ENCODE data around the gene COASY. TPM values are rescaled to one million over a fixed set of nuclear protein-coding genes. Genes with fewer than 3 reads are reported as not detected.

The COASY gene
- total and polyA plus RNA-seq, 2 experiments from 2014 or later, result 60.1 to 72.1 TPM

GRCh38 chr17:42512246-42512645 is 49.7 kb upstream of the COASY start:
- Mint-ChIP-seq H3K36me3 (ENCODE audit: low read depth) (peaks cover 20% of the 10 kb centered on the region), H3K9me3 (no peaks in the 10 kb centered on the region), H3K4me3 (no peak overlapping the region), H3K27me3 (ENCODE audit: insufficient read depth, low read depth, poor library complexity) (peaks cover 8% of the 10 kb centered on the region), H3K4me1 (no peaks in the 10 kb centered on the region), H3K27ac (no peak overlapping the region)
- TF ChIP-seq, protein P1, sequence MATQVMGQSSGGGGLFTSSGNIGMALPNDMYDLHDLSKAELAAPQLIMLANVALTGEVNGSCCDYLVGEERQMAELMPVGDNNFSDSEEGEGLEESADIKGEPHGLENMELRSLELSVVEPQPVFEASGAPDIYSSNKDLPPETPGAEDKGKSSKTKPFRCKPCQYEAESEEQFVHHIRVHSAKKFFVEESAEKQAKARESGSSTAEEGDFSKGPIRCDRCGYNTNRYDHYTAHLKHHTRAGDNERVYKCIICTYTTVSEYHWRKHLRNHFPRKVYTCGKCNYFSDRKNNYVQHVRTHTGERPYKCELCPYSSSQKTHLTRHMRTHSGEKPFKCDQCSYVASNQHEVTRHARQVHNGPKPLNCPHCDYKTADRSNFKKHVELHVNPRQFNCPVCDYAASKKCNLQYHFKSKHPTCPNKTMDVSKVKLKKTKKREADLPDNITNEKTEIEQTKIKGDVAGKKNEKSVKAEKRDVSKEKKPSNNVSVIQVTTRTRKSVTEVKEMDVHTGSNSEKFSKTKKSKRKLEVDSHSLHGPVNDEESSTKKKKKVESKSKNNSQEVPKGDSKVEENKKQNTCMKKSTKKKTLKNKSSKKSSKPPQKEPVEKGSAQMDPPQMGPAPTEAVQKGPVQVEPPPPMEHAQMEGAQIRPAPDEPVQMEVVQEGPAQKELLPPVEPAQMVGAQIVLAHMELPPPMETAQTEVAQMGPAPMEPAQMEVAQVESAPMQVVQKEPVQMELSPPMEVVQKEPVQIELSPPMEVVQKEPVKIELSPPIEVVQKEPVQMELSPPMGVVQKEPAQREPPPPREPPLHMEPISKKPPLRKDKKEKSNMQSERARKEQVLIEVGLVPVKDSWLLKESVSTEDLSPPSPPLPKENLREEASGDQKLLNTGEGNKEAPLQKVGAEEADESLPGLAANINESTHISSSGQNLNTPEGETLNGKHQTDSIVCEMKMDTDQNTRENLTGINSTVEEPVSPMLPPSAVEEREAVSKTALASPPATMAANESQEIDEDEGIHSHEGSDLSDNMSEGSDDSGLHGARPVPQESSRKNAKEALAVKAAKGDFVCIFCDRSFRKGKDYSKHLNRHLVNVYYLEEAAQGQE (IDR thresholded peaks at IDR 0.05; ENCODE audit: unreplicated experiment), result no peak
- TF ChIP-seq EZH2 (IDR thresholded peaks at IDR 0.05; ENCODE audit: low read depth, unreplicated experiment), result no peak
- no peak for TF ChIP-seq POLR2AphosphoS5 (IDR thresholded peaks at IDR 0.05; ENCODE audit: low read depth)
- TF ChIP-seq NANOG (IDR thresholded peaks at IDR 0.05; ENCODE audit: borderline replicate concordance), result no peak
- no peak for TF ChIP-seq CTCF (conservative IDR thresholded peaks at IDR 0.05; ENCODE audit: low read depth in 2 of 2)
- TF ChIP-seq CREB1 (CRISPR knock-in tag; IDR thresholded peaks at IDR 0.05; ENCODE audit: low read depth), result no peak
- TF ChIP-seq JUNB (IDR thresholded peaks at IDR 0.05; ENCODE audit: unreplicated experiment), result no peak
- no peak for TF ChIP-seq ETS1 (IDR thresholded peaks at IDR 0.05)
- Histone ChIP-seq H3K36me3 (ENCODE audit: insufficient read depth) (peaks cover 5% of the 10 kb centered on the region; the same call in 1 of the 2 replicates), H3K4me3 (no peak overlapping the region), H4K20me1 (replicated peaks; ENCODE audit: insufficient read depth) (0 out of 2 replicates have a peak, but pooled peaks cover 4% of the 10 kb centered on the region), H3K4me1 (ENCODE audit: insufficient read depth) (no peaks in the 10 kb centered on the region), H3F3A (replicated peaks; ENCODE audit: low read depth) (no peaks in the 10 kb centered on the region), H3K27ac (ENCODE audit: low read depth) (no peak overlapping the region), H3K79me2 (replicated peaks; ENCODE audit: insufficient read depth) (no peaks in the 10 kb centered on the region), H3K27me3 (ENCODE audit: insufficient read depth) (no peaks in the 10 kb centered on the region), H3K4me2 (no peak overlapping the region), H3K9me2 (ENCODE audit: insufficient read depth) (no peaks in the 10 kb centered on the region), H2AFZ (no peak overlapping the region)
- no peak for DNase-seq (ENCODE audit: low spot score)
- ATAC-seq, result no peak

DNA sequence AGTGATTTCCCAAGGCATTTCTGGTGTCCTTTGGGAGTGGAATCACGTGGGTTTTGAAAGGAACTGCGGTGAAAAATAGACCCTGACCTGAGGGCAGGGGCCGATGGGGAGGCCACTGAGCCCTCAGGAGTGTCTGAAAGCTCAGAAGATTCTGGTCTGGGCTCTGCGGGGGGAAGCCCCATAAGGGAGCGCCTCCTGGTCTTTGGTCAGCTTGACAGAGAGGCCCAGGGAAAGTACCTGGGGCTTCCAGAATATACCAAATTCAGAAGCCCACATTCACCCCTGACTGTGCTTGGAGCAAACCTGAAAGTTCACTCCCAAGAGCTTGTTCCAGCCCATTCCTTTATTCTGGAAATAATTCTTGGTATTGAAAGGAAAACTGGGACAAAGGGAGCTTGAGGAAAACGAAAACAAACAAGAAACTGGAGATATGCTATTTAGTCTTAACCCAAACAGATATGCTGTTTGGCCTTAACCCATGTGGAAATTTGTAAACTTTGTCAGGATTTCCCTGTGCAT is 49.2 kb upstream of the COASY start:
- Mint-ChIP-seq H3K27ac (no peak overlapping the region), H3K4me1 (peaks cover 3% of the 10 kb centered on the region; the same call in 2 of the 3 replicates), H3K4me3 (no peak overlapping the region), H3K27me3 (ENCODE audit: insufficient read depth, low read depth, poor library complexity) (peaks cover 10% of the 10 kb centered on the region), H3K36me3 (ENCODE audit: low read depth) (peaks cover 23% of the 10 kb centered on the region), H3K9me3 (no peaks in the 10 kb centered on the region)
- peaks cover 5% of the 10 kb centered on the region; the same call in 1 of the 2 replicates for H3K36me3 ChIP-seq (ENCODE audit: insufficient read depth)
- H3F3A ChIP-seq (replicated peaks; ENCODE audit: low read depth), result no peaks in the 10 kb centered on the region
- no peak overlapping the region for H3K27ac ChIP-seq (ENCODE audit: low read depth)
- no peak overlapping the region for H3K4me2 ChIP-seq
- H3K4me3 ChIP-seq, result no peak overlapping the region
- no peak for ATAC-seq
- DNase-seq (ENCODE audit: low spot score), result no peak
- no peaks in the 10 kb centered on the region for H3K9me2 ChIP-seq (ENCODE audit: insufficient read depth)
- H3K4me1 ChIP-seq (ENCODE audit: insufficient read depth), result no peaks in the 10 kb centered on the region
- no peaks in the 10 kb centered on the region for H3K79me2 ChIP-seq (replicated peaks; ENCODE audit: insufficient read depth)
- no peaks in the 10 kb centered on the region for H3K27me3 ChIP-seq (ENCODE audit: insufficient read depth)
- peaks cover 6% of the 10 kb centered on the region; the same call in 1 of the 2 replicates for H4K20me1 ChIP-seq (replicated peaks; ENCODE audit: insufficient read depth)
- no peak overlapping the region for H2AFZ ChIP-seq
- TF ChIP-seq ZNF331 (CRISPR knock-in tag; IDR thresholded peaks at IDR 0.05; ENCODE audit: low read depth), result no peak

Measured in GM23338 (cell line).